Lung (tissue), 12 donors: ENCODE results near the gene FUBP1. TPM values are rescaled to one million over a fixed set of nuclear protein-coding genes. Genes with fewer than 3 reads are reported as not detected.
"Not testable (repeated sequence)": the region's sequence is repeated elsewhere in the genome, so short reads cannot be mapped to it uniquely, and the experiment has no call there.

Experiments
- ATAC-seq: fragments of 200-7000 bp; cut with Tn5 transposase; one replicate; pipeline ENCODE4 v1.9.1; 2020; ENCODE audit warnings: moderate number of reproducible peaks; ENCODE audit not compliant: insufficient read depth, low FRiP score
- DNase-seq, 3 donors: peaks; one replicate each; pipeline ENCODE4 v3.0.0-alpha.2; 2013 to 2017
- H3K27ac ChIP-seq, 2 donors: one replicate each; pipeline ENCODE4 v1.5.1; 2013; ENCODE audit warnings: mild to moderate bottlenecking in 2 of 2, moderate library complexity in 2 of 2, control low read depth in 1 of 2, inconsistent platforms in 1 of 2, low read depth in 1 of 2, low read length in 1 of 2
- H3K27me3 ChIP-seq, 3 donors: one replicate each; pipeline ENCODE4 v1.5.1; 2013; ENCODE audit warnings: low read length in 2 of 3; ENCODE audit not compliant: control insufficient read depth in 3 of 3, insufficient read depth in 3 of 3
- H3K36me3 ChIP-seq, 4 donors: one replicate each; pipeline ENCODE4 v1.5.1; 2013; ENCODE audit warnings: low read length in 4 of 4, mild to moderate bottlenecking in 1 of 4, moderate library complexity in 1 of 4; ENCODE audit not compliant: control insufficient read depth in 4 of 4, insufficient read depth in 4 of 4
- H3K4me1 ChIP-seq, 5 donors: one replicate each; pipeline ENCODE4 v1.5.1; 2013; ENCODE audit warnings: low read length in 5 of 5, mild to moderate bottlenecking in 2 of 5, moderate library complexity in 1 of 5; ENCODE audit not compliant: control insufficient read depth in 5 of 5, insufficient read depth in 5 of 5
- H3K4me3 ChIP-seq: one replicate; pipeline ENCODE4 v1.5.1; 2013; ENCODE audit warnings: mild to moderate bottlenecking, control low read depth, moderate library complexity
- H3K9ac ChIP-seq, 2 donors: one replicate each; pipeline ENCODE4 v1.5.1; 2013; ENCODE audit warnings: low read length in 2 of 2, control low read depth in 1 of 2; ENCODE audit not compliant: insufficient read depth in 1 of 2
- H3K9me3 ChIP-seq, 4 donors: one replicate each; pipeline ENCODE4 v1.5.1; 2013; ENCODE audit warnings: low read length in 3 of 4, mild to moderate bottlenecking in 1 of 4, moderate library complexity in 1 of 4; ENCODE audit not compliant: control insufficient read depth in 4 of 4, insufficient read depth in 3 of 4
- CTCF ChIP-seq: IDR thresholded peaks from 2 replicates; pipeline ENCODE4 v1.5.1; 2012; ENCODE audit warnings: mild to moderate bottlenecking; ENCODE audit errors: control extremely low read depth, extremely low read depth
- WGBS, 2 donors: extraction: QIAGEN DNeasy Blood & Tissue Kit; methylation state at CpG; one replicate each; pipeline ENCODE4 v1.1.7; 2013; 5-methylcytosine and 5-hydroxymethylcytosine counted together
- polyA plus RNA-seq, 2 donors: library from polyadenylated mRNA; stranded (reverse); fragments of 200-250 nt; gene quantifications; one replicate each; pipeline ENCODE4 v1.2.1, GENCODE V29; 2013
- total RNA-seq, 2 donors: library from RNA; depleted of rRNA in 1 of 2; stranded (reverse); fragments of >200 nt in 1 of 2; gene quantifications; one replicate each; pipeline ENCODE4 v1.2.1, GENCODE V29; 2014 to 2021
- donor health status: control.
- donor health status: control.
- donor health status: Bipolar disorder and iron deficiency.
- donor health status: healthy.
- donor health status: DM: yes; HTN: yes; CAD: no.

The FUBP1 gene
- total and polyA plus RNA-seq, 4 donors: 39.1 to 324 (median 70.5) TPM

GRCh38 chr1:77984629-77985028 lies 5.8 kb upstream of the FUBP1 start:
- H3K4me3 ChIP-seq: no peak overlapping the region
- H3K4me1 ChIP-seq: peaks cover 3 to 16% (median 9%) of the 10 kb centered on the region in 5 donors
- H3K27me3 ChIP-seq: no peaks in the 10 kb centered on the region
- no peak overlapping the region for H3K9ac ChIP-seq
- H3K27ac ChIP-seq: no peak overlapping the region
- DNase-seq (no peak), ATAC-seq (no peak)
- TF ChIP-seq CTCF: no peak
- H3K9me3 ChIP-seq: no peaks in the 10 kb centered on the region
- 94 to 95% methylated on average over 4 of the region's 4 CpGs for WGBS, 2 donors
- H3K36me3 ChIP-seq: no peaks in the 10 kb centered on the region

- no peaks in the 10 kb centered on the region for H3K9me3 ChIP-seq
- no peaks in the 10 kb centered on the region for H3K36me3 ChIP-seq
- no peak for TF ChIP-seq CTCF
- H3K27me3 ChIP-seq: no peaks in the 10 kb centered on the region
- H3K4me3 ChIP-seq: no peak overlapping the region
- no peak for DNase-seq
- H3K9ac ChIP-seq: no peak overlapping the region
- ATAC-seq: no peak
- H3K4me1 ChIP-seq: peaks cover 3 to 16% (median 9%) of the 10 kb centered on the region in 5 donors
- peak overlapping the region in 1 of 2 donors; percentile 6 for H3K27ac ChIP-seq
Measured at GRCh38 chr1:77983997-77984355, 5.1 kb upstream of the FUBP1 start.

- H3K9ac ChIP-seq, H3K4me3 ChIP-seq, H3K27me3 ChIP-seq, ATAC-seq, H3K9me3 ChIP-seq, DNase-seq, H3K36me3 ChIP-seq: not testable (repeated sequence)
- peak overlapping the region in 1 of 2 donors; percentile 6 for H3K27ac ChIP-seq
- H3K4me1 ChIP-seq: peaks cover 3 to 16% (median 9%) of the 10 kb centered on the region in 5 donors
- 75 to 89% methylated on average over 8 of the region's 8 CpGs for WGBS, 2 donors
Measured at GRCh38 chr1:77983352-77983996, 4.6 kb upstream of the FUBP1 start.

GRCh38 chr1:77978293-77978968 lies 441 bp downstream of the FUBP1 start:
- peak overlapping the region; percentile 99 to 100 for H3K9ac ChIP-seq
- H3K27me3 ChIP-seq: no peaks in the 10 kb centered on the region
- peak overlapping the region; percentile 96 for H3K4me3 ChIP-seq
- H3K36me3 ChIP-seq: peaks cover 0 to 14% (median 7%) of the 10 kb centered on the region in 4 donors
- peaks cover 0 to 33% (median 10%) of the 10 kb centered on the region in 5 donors for H3K4me1 ChIP-seq
- H3K27ac ChIP-seq: peak overlapping the region; percentile 94 to 100
- no peaks in the 10 kb centered on the region for H3K9me3 ChIP-seq
- WGBS, 2 donors: 0% methylated on average over 34 of the region's 34 CpGs
- ATAC-seq (peak; percentile 71), DNase-seq (peak; percentile 86 to 96 (median 95))
- no peak for TF ChIP-seq CTCF
